T-helper 1 cell treated with Interleukin-12 subunit alpha and Interleukin-12 subunit beta and Interleukin-4 antibody, amounts not matched to agents 30 ng/mL and 1 ng/mL, for 36 hours (primary cell): ENCODE data around the gene SND1. TPM values are rescaled to one million over a fixed set of nuclear protein-coding genes. Genes with fewer than 3 reads are reported as not detected.

Experiments
- intact Hi-C: fragments of 100-400 bp; cut with micrococcal nuclease; formaldehyde crosslinking; loops from one replicate; pipeline ENCODE4 v1.15.1; 2024
- total RNA-seq: library from RNA; stranded (reverse); gene quantifications from 2 replicates; pipeline ENCODE4 v1.2.3, GENCODE V29; 2022

SND1 gene
- total RNA-seq, 1 donor from 2014 or later = 250 TPM

GRCh38 chr7:128107516-128107915 lies 455.5 kb downstream of the SND1 start:
- intact Hi-C loops = loop anchor here (5.0 kb wide), 2 partner anchors 250 to 715 kb away; partner anchors contain the start of gene ZNF800

GRCh38 chr7:128108129-128108528 lies 456.1 kb downstream of the SND1 start:
- intact Hi-C loops = loop anchor here (2.0 to 5.0 kb wide), 3 partner anchors 251 to 716 kb away; partner anchors contain the start of gene ZNF800

DNA sequence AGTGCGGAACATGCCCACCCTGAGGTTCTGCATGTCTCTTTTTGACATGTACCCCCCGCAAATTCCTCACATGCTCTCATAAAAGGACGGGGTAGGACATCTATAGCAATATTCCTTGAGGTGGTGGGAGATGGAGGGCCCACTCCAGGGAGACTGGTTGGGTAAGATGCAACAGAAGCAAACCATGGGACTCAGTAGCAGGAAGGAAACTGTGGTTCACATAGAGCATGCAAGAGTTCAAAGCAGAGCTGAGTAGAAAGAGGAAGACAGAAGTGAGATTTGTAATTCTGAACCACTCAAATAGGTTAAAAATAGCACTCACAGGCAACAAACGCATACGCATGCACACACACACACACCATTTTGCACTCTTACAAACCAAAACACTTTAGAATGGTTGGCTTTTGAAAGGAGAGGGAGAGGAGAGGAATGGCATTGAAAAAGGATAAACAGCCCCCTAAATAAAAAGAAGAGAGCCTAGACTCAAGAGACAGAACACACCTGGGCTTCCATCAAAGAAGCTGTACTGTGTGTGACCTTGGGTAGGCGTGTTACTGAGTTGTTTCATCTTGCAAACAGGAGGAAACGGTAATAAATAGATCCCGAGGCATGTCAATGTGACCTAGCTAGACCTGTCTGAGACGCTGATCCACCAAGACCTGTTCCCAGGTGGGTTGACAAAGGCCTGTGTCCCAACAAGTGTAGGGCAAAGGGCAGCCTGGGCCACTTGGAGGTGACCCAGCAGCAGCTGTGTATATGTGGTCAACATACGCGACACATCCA lies 456.8 kb downstream of the SND1 start:
- intact Hi-C loops = loop anchor here (2.0 to 5.0 kb wide), 3 partner anchors 252 to 717 kb away; partner anchors contain the start of gene ZNF800

- intact Hi-C loops = loop anchor here (2.0 to 5.0 kb wide), 3 partner anchors 252 to 717 kb away; partner anchors contain the start of gene ZNF800
Observed at GRCh38 chr7:128109424-128109969, 457.5 kb downstream of the SND1 start.

- intact Hi-C loops = no loop called here
Observed at GRCh38 chr7:128110641-128111364, 458.8 kb downstream of the SND1 start.

DNA sequence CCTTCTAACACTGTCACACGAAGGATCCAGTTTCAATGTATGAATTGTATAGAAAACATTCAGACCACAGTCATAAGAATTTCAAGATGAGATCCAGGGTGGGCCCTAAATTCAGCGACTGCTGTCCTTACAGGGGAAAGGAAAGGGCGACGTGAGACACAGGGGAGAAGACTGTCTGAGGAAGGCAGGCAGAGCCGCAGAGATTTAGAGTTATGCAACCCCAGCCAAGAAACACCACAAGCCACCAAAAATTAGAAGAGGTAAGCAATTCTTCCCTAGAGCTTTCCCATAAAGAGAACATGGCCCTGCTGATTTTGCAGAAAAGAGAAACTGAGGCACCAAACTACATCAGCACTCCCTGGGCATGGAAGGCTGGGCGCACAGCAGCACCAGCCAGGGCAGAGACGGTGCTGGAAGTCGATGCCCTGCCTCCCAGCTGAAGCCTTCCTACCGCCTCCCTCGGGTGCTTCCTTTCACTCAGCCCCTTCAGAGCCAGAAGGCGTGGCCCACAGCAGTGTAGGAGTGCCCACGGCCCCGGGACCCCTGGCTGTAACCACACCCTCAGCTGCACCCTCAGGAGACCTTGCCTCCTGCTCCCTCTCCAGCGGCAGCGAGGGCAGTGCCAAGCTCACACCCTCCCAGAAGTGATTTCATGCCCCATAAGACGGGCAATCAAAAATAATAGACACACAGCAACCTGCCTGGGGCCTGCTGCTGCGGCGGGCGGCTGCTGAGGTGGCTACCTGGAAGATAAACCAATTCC lies 460.2 kb downstream of the SND1 start:
- intact Hi-C loops = no loop called here

GRCh38 chr7:128112781-128113221 lies 460.8 kb downstream of the SND1 start:
- intact Hi-C loops = no loop called here

DNA sequence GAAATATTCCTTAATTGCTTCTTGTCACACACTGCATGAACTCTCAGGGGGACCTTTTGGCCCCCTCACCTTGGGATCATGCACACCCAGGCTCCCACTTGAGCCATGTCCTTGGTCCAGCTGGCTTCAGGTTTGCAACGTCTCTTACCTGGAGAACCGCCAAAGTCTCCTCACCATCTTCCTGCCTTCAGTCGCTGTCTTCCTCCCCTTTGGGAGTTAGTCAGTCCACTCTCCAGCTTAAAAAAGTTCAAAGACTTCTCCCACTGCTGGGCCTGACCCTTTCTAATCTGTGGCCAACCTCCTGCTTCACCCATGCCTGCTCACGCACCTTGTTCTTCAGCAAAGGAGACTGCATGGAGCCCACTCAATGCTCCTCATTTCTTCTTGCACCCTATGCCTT lies 461.8 kb downstream of the SND1 start:
- intact Hi-C loops = no loop called here

DNA sequence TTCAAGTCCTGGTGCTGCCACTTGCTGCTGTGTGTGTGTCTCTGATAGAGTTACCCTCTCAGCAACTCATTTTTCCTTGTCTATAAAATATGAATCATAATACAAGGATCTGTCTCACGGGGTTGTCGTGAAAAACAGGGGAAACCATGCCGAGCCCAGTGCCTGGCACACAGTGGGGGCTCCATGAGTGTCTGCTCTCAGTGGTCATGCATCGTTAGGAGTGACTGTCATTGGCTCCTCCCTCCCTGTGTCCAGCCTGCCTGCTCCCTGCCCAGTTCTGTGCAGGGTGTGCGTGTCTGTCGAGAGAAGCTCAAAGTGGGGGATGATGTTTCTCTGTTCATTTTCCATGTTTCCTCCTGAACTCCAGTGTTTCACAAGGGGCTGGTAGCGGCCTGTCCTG lies 462.8 kb downstream of the SND1 start:
- intact Hi-C loops = no loop called here

GRCh38 chr7:128115336-128115820 lies 463.4 kb downstream of the SND1 start:
- intact Hi-C loops = no loop called here

DNA sequence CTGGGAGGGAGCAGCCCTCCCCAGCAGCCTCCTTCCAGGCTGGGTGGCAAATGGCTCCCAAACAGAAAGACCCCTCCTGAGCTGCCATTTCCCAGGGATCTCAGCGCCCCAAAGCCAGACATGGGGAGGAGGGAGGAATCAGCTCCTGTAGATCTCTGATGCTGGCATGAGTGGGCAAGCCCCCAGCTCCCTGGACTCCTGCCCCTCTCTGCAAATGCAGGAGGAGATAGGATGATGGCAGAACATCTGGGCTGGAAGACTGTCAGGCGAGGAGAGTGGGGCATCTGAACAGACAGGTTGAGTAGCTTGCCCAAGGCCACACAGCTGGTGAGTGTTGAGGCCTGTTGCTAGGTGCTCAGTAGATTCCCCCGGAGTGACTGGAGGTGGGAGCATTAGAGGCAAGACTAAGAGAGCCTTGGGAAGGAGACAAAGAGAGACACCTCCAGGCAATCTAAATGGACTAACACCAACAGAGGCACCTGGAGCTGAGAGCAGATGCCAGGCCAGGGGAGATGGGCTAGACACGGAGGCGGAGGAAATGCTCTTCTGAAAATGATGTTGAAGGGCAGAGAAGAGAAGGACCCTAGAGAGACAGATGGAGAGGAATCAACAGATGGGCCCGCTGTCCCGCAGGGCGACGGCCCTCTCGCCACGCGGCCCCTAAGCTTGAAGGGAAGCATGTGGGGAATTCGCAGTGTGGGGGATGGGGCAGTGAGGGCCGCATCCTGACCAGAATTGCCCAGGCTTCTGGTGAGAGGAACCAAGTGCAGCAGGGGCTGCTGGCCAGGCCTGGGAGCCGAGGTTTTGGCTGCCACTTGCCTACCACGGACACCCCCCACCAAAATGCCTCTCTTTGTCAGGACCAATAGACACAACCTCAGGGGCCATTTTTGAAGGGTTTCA lies 464.1 kb downstream of the SND1 start:
- intact Hi-C loops = no loop called here

DNA sequence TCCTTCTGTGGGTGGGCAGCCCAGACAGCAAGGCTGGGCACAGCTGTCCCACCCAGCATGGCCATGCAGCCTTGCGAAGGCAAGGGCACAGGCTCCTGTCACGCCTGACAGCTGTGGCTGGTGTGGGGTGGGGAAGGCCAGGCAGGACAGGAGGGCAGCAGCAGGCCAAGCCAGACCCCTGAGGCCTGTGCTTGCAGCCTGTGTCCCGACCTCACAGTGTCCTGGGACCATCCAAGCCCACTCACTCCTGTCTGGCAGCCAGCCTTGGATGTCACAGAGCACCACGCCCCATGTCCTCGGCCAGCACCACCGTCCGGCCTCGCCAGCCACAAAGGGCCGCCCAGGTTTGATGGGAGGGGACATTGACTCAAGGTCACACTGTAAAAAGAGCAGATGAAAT lies 464.7 kb downstream of the SND1 start:
- intact Hi-C loops = no loop called here

DNA sequence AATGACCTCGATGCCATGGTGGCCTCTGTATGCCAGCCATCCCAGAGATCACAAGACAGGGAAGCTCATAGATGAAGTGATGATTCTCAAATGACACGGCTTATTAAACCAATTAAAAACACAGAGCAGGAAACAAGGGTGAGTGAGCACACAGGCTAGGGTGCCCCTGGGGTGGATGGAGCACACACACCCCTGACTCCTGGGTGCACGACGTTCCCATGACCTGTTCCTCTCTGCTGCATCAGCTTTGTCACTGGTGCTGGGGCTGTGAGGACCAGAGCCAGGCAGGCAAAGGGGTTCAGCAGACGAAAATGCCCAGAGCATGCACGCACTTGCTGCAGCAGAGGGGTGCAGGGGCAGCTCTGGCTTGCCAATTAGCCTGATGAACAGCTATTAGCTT lies 465.7 kb downstream of the SND1 start:
- intact Hi-C loops = no loop called here

GRCh38 chr7:128119036-128119435 lies 467.0 kb downstream of the SND1 start:
- intact Hi-C loops = no loop called here

GRCh38 chr7:128120116-128120515 lies 468.1 kb downstream of the SND1 start:
- intact Hi-C loops = no loop called here

DNA sequence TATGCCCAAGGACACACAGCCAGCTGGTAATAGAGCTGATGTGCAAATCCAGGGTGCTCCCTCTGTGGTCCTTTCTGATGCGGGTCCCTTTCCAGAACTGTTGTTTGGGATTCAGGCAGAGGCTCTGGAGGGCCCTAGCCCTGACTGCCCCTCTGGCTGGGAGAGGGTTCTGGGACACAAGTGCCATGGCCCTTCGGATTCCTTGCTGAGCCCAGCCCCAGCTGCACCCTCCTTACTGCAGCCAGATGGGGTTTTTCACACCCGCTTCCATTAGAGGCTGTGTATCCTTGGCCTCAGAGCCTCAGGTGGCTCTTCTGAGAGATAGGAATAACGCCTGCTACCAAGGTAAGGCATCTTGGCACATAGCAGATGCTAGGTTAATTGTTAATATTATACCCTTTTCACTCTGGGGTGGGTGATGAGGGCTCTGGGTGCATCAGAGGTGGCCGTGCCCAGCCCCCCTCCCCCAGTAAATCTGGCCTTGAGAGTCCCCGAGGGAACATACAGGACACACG lies 469.0 kb downstream of the SND1 start:
- intact Hi-C loops = no loop called here

DNA sequence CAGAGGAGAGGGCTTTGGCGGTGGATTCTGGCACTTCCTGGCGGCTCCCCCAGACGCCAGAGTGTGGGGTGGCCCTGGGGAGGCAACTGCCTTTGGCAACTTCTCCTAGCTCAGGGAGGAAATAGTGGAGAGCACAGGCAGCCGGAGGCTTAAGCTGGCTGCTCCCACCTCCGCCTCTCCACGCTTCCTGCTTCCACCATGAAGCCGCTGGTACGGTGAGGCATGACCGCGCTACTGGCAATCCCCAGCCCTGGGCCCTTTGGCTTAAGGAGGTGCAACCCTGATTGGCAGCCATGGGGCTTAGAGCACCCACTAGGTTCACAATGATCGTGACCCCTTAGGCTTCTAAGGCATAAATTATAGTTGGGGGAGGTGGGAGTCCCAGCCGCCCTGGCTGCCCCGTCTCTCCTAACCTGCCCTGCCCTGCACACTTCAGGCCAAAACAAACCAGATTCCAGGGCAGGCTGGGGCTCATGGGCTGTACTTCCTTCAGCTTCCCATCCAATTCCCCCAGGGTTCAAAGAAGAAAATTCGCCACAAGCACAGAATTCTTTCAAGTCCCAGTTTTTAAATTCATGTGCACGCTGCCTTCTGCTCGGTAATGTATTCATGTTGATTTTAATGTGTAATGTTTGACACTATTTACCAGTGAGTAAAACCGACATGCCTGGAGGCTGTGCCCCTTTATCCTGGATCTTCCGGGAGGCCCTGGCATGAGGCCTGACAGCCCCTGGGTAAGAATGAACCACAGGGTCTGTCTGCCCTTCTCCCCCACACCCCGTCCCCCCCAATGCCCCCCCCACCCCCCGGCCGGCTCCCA lies 469.9 kb downstream of the SND1 start:
- intact Hi-C loops = no loop called here

DNA sequence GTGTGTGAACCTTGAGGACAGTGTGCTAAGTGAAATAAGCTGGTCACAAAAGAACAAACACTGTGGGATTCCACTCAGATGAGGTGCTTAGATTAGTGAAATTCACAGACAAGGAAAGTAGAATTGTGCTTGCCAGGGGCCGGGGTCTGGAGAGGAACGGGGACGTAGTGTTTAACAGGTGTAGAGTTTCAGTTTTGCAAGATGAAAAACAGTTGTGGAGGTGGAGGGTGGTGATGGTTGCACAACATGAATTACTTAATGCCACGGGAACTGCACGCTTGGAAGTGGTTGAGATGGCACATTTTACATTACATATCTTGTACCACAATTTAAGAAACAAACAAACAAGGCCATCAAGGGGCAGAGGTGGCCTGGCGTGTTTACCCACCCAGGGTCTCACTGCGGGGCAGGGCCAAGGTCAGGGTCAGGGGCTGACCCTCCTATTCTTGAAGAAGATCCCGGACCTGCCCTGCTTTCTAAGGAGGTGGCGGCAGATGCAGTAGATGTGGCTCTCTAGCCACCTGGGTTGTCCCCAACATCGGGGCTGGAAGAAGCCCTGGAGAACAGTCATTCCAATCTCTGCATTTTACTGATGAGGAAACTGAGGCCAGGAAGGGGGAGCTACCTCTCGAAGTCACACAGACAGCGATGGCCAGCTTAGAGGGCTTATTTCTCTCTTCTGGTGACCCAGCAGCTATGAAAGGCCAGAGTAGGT lies 470.7 kb downstream of the SND1 start:
- intact Hi-C loops = no loop called here
